Suprapubic skin (tissue), 4 donors: ENCODE results near the gene TUBG2. TPM values are rescaled to one million over a fixed set of nuclear protein-coding genes. Genes with fewer than 3 reads are reported as not detected.
"Not testable (repeated sequence)": the region's sequence is repeated elsewhere in the genome, so short reads cannot be mapped to it uniquely, and the experiment has no call there.

Experiments used
- DNase-seq, 2 donors: peaks; one replicate each; pipeline ENCODE4 v3.0.0-alpha.2; 2019; ENCODE audit warnings: low spot score in 2 of 2
- H3K27ac ChIP-seq: fragments of 200-600 bp; sonication (generic); one replicate; pipeline ENCODE4 v1.5.1; 2019
- H3K27me3 ChIP-seq: fragments of 200-600 bp; sonication (generic); one replicate; pipeline ENCODE4 v1.5.1; 2019
- H3K36me3 ChIP-seq: fragments of 200-600 bp; sonication (generic); one replicate; pipeline ENCODE4 v1.5.1; 2019
- H3K4me1 ChIP-seq: fragments of 200-600 bp; sonication (generic); one replicate; pipeline ENCODE4 v1.5.1; 2019
- H3K4me3 ChIP-seq: fragments of 200-600 bp; sonication (generic); one replicate; pipeline ENCODE4 v1.5.1; 2019; ENCODE audit warnings: mild to moderate bottlenecking
- H3K9me3 ChIP-seq: fragments of 200-600 bp; sonication (generic); one replicate; pipeline ENCODE4 v1.5.1; 2019
- CTCF ChIP-seq, 2 donors: fragments of 200-600 bp in 1 of 2; fragments of 450-650 bp in 1 of 2; sonication (generic) in 1 of 2; IDR thresholded peaks; one replicate each; pipeline ENCODE4 v1.5.1; 2016 to 2019; ENCODE audit warnings: antibody characterized with exemption in 2 of 2, mild to moderate bottlenecking in 1 of 2, moderate library complexity in 1 of 2
- EP300 ChIP-seq: sonication (generic); formaldehyde crosslinking; IDR thresholded peaks from one replicate; pipeline ENCODE4 v1.6.1; 2017; ENCODE audit warnings: antibody characterized with exemption
- POLR2A ChIP-seq, 2 donors: fragments of 450-650 bp; IDR thresholded peaks; one replicate each; pipeline ENCODE4 v1.6.1; 2017; ENCODE audit warnings: antibody characterized with exemption in 2 of 2, mild to moderate bottlenecking in 2 of 2, moderate library complexity in 2 of 2
- POLR2AphosphoS5 ChIP-seq, 3 donors: sonication (generic); formaldehyde crosslinking; IDR thresholded peaks; one replicate each; pipeline ENCODE4 v1.6.1; 2017; ENCODE audit warnings: antibody characterized with exemption in 3 of 3
- WGBS: methylation state at CpG from one replicate; pipeline ENCODE4 v1.1.5; 2018; 5-methylcytosine and 5-hydroxymethylcytosine counted together
- total RNA-seq, 4 donors: library from RNA; depleted of rRNA; stranded (reverse); fragments of >200 nt; gene quantifications; one replicate each; pipeline ENCODE4 v1.1.0, GENCODE V29; 2016

The TUBG2 gene
- total RNA-seq = 10 to 100 TPM; 10.9 to 32.3 (median 12.7) TPM

- peak in 1 of 2 donors; percentile 87 for DNase-seq
These were observed at the start of gene TUBG2 for GRCh38 chr17:42659079-42659931. Gene TUBG2 (plus strand): TSS chr17:42659284. CDS start chr17:42659504, 220 bp downstream.

DNA sequence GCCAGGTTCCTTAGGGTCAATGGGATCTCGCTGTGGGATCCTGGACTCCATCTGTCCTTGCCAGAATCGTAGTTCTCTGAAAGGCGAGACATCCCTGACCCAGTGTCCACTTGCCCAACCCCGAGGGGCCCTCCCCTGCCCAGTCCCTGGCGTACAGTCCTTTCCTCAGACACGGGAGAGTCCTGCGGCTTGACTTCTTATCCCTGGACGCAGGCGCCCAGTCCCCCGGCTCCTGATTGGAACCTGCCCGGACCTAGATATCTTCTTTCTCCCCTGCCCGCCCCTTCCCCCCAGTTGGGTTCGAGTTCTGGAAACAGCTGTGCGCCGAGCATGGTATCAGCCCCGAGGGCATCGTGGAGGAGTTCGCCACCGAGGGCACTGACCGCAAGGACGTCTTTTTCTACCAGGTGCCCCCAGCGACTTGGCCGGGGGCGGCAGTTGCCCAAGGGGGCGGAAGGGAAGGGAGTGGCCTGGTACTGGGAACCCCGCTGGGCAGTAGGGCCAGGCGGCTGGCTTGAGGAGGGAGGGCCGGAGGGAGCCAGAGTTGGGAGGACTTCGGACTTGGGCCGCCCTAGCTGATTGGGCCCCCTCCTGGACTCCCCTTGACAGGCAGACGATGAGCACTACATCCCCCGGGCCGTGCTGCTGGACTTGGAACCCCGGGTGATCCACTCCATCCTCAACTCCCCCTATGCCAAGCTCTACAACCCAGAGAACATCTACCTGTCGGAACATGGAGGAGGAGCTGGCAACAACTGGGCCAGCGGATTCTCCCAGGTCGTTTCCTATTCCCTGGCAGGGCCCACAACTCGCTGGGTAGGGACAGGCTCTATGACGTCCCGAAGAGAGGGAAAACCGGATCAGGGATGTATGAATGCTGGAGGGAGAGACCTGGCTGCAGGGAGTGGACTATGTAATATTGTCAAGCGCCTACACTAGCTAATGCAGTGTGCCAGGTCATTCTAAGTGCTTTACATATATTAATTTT, 49.0 kb upstream of the TUBG2 start:
- peaks cover 35% of the 10 kb centered on the region for H3K36me3 ChIP-seq
- peak in 1 of 2 donors; percentile 83 for DNase-seq
- not testable (repeated sequence) for H3K27me3 ChIP-seq, H3K9me3 ChIP-seq
- peaks cover 40% of the 10 kb centered on the region for H3K4me1 ChIP-seq
- peak overlapping the region; percentile 79 for H3K27ac ChIP-seq
- peak overlapping the region; percentile 95 for H3K4me3 ChIP-seq
- WGBS = 8% methylated on average over 25 of the region's 42 CpGs

More at GRCh38 chr17:42659079-42659931, at the start of gene TUBG2:
- peak in 1 of 3 donors; percentile 47 for TF ChIP-seq POLR2AphosphoS5 (IDR thresholded peaks at IDR 0.05)
- TF ChIP-seq POLR2A (IDR thresholded peaks at IDR 0.05) = no peak
- 1% methylated on average over 14 of the region's 59 CpGs for WGBS
- Histone ChIP-seq H3K9me3 (no peaks in the 10 kb centered on the region), H3K4me1 (peaks cover 29% of the 10 kb centered on the region), H3K36me3 (peaks cover 7% of the 10 kb centered on the region), H3K27ac (peak within 1 kb of the TSS; percentile 59), H3K27me3 (no peaks in the 10 kb centered on the region), H3K4me3 (peak within 1 kb of the TSS; percentile 55)

- 96% methylated on average over 4 of the region's 4 CpGs for WGBS
- no peaks in the 10 kb centered on the region for H3K9me3 ChIP-seq
- no peak overlapping the region for H3K27ac ChIP-seq
- no peak for DNase-seq
- TF ChIP-seq POLR2AphosphoS5 (IDR thresholded peaks at IDR 0.05) (no peak), CTCF (IDR thresholded peaks at IDR 0.05) (no peak), EP300 (no peak), POLR2A (IDR thresholded peaks at IDR 0.05) (no peak)
- H3K4me3 ChIP-seq = no peak overlapping the region
- H3K36me3 ChIP-seq = peaks cover 47% of the 10 kb centered on the region
- H3K4me1 ChIP-seq = peaks cover 25% of the 10 kb centered on the region
- no peaks in the 10 kb centered on the region for H3K27me3 ChIP-seq
These were observed 47.1 kb upstream of the TUBG2 start for GRCh38 chr17:42612013-42612412.

DNA sequence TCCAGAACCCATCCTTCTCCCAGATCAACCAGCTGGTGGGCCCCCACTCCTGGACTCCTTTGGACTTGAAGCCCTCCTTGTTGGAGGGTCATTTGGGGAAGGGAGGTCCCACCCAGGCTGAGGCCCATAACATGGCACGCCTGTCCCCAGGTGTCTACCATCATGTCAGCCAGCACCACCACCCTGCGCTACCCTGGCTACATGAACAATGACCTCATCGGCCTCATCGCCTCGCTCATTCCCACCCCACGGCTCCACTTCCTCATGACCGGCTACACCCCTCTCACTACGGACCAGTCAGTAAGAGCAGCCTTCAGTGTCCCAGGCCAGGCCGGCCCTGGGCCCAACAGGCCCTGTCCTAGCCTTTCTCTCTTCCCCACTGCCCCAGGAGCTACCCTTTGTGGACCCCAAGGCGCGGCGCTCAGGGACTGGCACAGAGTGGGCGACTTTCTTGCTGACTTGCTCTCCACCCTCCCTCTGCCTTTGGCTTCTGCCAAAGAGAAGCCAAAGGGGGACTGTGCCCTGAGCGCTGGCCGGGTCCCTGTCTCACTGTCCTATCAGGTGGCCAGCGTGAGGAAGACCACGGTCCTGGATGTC, 45.3 kb upstream of the TUBG2 start:
- no peak for TF ChIP-seq CTCF (IDR thresholded peaks at IDR 0.05)
- no peak for TF ChIP-seq POLR2AphosphoS5 (IDR thresholded peaks at IDR 0.05)
- no peak for TF ChIP-seq EP300
- TF ChIP-seq POLR2A (IDR thresholded peaks at IDR 0.05) = no peak
- Histone ChIP-seq H3K4me3 (no peak overlapping the region), H3K27me3 (no peaks in the 10 kb centered on the region), H3K36me3 (peaks cover 47% of the 10 kb centered on the region), H3K27ac (no peak overlapping the region), H3K4me1 (peaks cover 20% of the 10 kb centered on the region), H3K9me3 (no peaks in the 10 kb centered on the region)
- DNase-seq = peak in 1 of 2 donors; percentile 56
- WGBS = 96% methylated on average over 13 of the region's 17 CpGs

DNA sequence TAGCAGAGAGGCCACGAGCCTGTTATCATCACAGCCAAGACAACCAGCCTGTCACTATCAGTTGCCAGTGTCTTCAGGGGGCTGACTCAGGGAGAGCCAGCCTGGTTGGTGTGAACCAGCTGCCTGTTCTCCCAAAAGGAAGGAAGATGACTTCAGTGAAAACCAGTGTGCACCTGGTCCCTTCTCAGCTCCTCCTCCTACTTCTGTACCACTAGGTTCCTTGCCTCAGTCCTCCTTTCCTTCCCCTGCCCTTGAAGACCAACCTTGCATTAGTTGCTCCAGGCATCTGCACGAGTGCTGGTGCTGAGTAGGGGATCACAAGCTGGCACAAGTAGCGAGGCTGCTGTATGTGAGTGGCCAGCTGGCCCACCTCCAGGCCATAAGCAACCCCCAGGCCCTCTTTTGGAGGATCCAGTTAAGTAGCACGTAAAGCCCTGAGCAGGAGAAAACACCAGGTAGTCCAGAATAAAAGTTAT, 41.1 kb upstream of the TUBG2 start:
- H3K27ac ChIP-seq = no peak overlapping the region
- H3K4me1 ChIP-seq = peaks cover 13% of the 10 kb centered on the region
- H3K36me3 ChIP-seq = peaks cover 33% of the 10 kb centered on the region
- peak in 1 of 2 donors; percentile 32 for DNase-seq
- H3K4me3 ChIP-seq = no peak overlapping the region
- no peaks in the 10 kb centered on the region for H3K9me3 ChIP-seq
- TF ChIP-seq EP300 = no peak
- 51% methylated on average over 3 of the region's 4 CpGs for WGBS
- no peaks in the 10 kb centered on the region for H3K27me3 ChIP-seq

GRCh38 chr17:42618442-42619150, 40.5 kb upstream of the TUBG2 start:
- DNase-seq = no peak
- Histone ChIP-seq H3K4me1 (peaks cover 13% of the 10 kb centered on the region), H3K36me3 (peaks cover 27% of the 10 kb centered on the region), H3K27ac (no peak overlapping the region), H3K27me3 (no peaks in the 10 kb centered on the region), H3K9me3 (no peaks in the 10 kb centered on the region), H3K4me3 (no peak overlapping the region)
- peak in 1 of 2 donors; percentile 13 for TF ChIP-seq CTCF (IDR thresholded peaks at IDR 0.05)
- TF ChIP-seq POLR2AphosphoS5 (IDR thresholded peaks at IDR 0.05) = no peak
- 59% methylated on average over 9 of the region's 9 CpGs for WGBS

- DNase-seq, H3K27ac ChIP-seq, H3K36me3 ChIP-seq, H3K4me3 ChIP-seq, H3K27me3 ChIP-seq, H3K9me3 ChIP-seq: not testable (repeated sequence)
- 85% methylated on average over 3 of the region's 3 CpGs for WGBS
- H3K4me1 ChIP-seq = peaks cover 20% of the 10 kb centered on the region
These were observed 37.1 kb upstream of the TUBG2 start for GRCh38 chr17:42621987-42622386.
